Right lobe of liver (tissue), 6 donors: ENCODE measurements around the gene ORC1. TPM values are rescaled to one million over a fixed set of nuclear protein-coding genes. Genes with fewer than 3 reads are reported as not detected.
"Not testable (repeated sequence)": the region's sequence is repeated elsewhere in the genome, so short reads cannot be mapped to it uniquely, and the experiment has no call there.

Experiments used
- ATAC-seq, 4 donors: fragments of 200-7000 bp; cut with Tn5 transposase; one replicate each; pipeline ENCODE4 v1.9.1; 2020; ENCODE audit warnings: mild to moderate bottlenecking in 4 of 4, moderate library complexity in 4 of 4
- DNase-seq, 3 donors: peaks; one replicate each; pipeline ENCODE4 v3.0.0-alpha.2; 2020
- H3K27ac ChIP-seq, 3 donors: fragments of 200-600 bp; one replicate each; pipeline ENCODE4 v1.8.0; 2022
- H3K27me3 ChIP-seq, 2 donors: fragments of 200-600 bp; one replicate each; pipeline ENCODE4 v1.8.0; 2022
- H3K36me3 ChIP-seq, 4 donors: fragments of 200-600 bp; sonication (generic) in 1 of 4; one replicate each; pipeline versions ENCODE4 v1.5.1 to v1.8.0; 2017 to 2022; ENCODE audit warnings: control low read depth in 1 of 4
- H3K4me1 ChIP-seq, 4 donors: fragments of 200-600 bp; sonication (generic) in 1 of 4; one replicate each; pipeline versions ENCODE4 v1.5.1 to v1.8.0; 2017 to 2022; ENCODE audit warnings: control low read depth in 1 of 4
- H3K4me3 ChIP-seq, 3 donors: fragments of 200-600 bp; one replicate each; pipeline ENCODE4 v1.8.0; 2022
- H3K9me3 ChIP-seq, 4 donors: fragments of 200-600 bp; sonication (generic) in 1 of 4; one replicate each; pipeline versions ENCODE4 v1.5.1 to v1.8.0; 2017 to 2022; ENCODE audit warnings: control low read depth in 1 of 4
- POLR2A ChIP-seq: fragments of 450-650 bp; IDR thresholded peaks from one replicate; pipeline ENCODE4 v1.6.1; 2017; ENCODE audit warnings: antibody characterized with exemption, mild to moderate bottlenecking
- WGBS: methylation state at CpG from one replicate; pipeline ENCODE4 v1.1.6; 2018; ENCODE audit warnings: low coverage, low lambda C conversion rate; ENCODE audit not compliant: insufficient coverage; ENCODE audit errors: missing lambda C conversion rate; 5-methylcytosine and 5-hydroxymethylcytosine counted together
- intact Hi-C, 2 donors: fragments of 100-400 bp; cut with DNase I; formaldehyde crosslinking; loops; one replicate each; pipeline versions ENCODE4 v1.11.2 to v1.14.1; 2022
- total RNA-seq, 6 experiments: library from RNA; depleted of rRNA in 2 of 6; stranded (reverse); fragments of >200 nt in 2 of 6; fragmentation: NEBNext Ultra II Directional in 3 of 6; extraction: Animal tissue kit (Norgen Biotek cat#: 25700) in 3 of 6; gene quantifications; one replicate each; pipeline versions ENCODE4 v1.1.0 to v1.2.4, GENCODE V29; 2016 to 2023
- TF ChIP-seq, protein P1 (sequence below), 4 donors: fragments of 200-600 bp in 3 of 4; fragments of 450-650 bp in 1 of 4; IDR thresholded peaks; one replicate each; pipeline versions ENCODE4 v1.5.1 to v1.8.0; 2016 to 2022; ENCODE audit warnings: antibody characterized with exemption in 4 of 4, mild to moderate bottlenecking in 2 of 4
- donor health status: DM: no; HTN: yes; CAD: no.
- donor health status: DM: no; HTN: no; CAD: no.
- donor health status: DM: no; HTN: no; CAD: no.
- donor health status: DM: no; HTN: yes; CAD: no.
- donor health status: DM: no; HTN: yes; CAD: no.

ORC1 gene
- total RNA-seq, 6 experiments from 2014 or later: 0.11 to 4.0 (median 0.45) TPM

DNA sequence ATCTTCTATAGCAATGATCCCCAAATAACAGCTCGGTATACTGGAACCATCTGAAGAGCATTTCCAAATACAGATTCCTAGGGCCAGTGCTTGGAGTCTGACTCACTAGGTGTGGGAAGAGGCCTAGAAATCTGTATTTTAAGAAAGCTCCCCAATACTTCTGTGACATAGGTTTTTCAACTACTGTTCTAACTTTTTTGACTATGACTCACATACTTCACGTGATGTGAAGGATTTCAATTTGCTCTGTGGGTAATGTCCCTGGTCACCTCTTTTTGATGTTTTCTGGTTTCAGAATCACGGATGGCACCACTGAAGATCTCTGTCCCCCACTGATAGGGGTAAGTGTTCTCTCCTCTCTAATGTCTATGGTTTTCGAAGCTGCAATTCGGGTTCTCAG, 11.0 kb downstream of the ORC1 start:
- Histone ChIP-seq H3K9me3 (no peaks in the 10 kb centered on the region), H3K4me1 (no peaks in the 10 kb centered on the region), H3K36me3 (no peaks in the 10 kb centered on the region), H3K27me3 (no peaks in the 10 kb centered on the region), H3K4me3 (no peak overlapping the region), H3K27ac (no peak overlapping the region)
- WGBS: 96% methylated on average over 5 of the region's 5 CpGs
- TF ChIP-seq, protein P1, sequence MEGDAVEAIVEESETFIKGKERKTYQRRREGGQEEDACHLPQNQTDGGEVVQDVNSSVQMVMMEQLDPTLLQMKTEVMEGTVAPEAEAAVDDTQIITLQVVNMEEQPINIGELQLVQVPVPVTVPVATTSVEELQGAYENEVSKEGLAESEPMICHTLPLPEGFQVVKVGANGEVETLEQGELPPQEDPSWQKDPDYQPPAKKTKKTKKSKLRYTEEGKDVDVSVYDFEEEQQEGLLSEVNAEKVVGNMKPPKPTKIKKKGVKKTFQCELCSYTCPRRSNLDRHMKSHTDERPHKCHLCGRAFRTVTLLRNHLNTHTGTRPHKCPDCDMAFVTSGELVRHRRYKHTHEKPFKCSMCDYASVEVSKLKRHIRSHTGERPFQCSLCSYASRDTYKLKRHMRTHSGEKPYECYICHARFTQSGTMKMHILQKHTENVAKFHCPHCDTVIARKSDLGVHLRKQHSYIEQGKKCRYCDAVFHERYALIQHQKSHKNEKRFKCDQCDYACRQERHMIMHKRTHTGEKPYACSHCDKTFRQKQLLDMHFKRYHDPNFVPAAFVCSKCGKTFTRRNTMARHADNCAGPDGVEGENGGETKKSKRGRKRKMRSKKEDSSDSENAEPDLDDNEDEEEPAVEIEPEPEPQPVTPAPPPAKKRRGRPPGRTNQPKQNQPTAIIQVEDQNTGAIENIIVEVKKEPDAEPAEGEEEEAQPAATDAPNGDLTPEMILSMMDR (IDR thresholded peaks at IDR 0.05): no peak
- no peak for DNase-seq
- no peak for ATAC-seq
- intact Hi-C loops: no loop called here

DNA sequence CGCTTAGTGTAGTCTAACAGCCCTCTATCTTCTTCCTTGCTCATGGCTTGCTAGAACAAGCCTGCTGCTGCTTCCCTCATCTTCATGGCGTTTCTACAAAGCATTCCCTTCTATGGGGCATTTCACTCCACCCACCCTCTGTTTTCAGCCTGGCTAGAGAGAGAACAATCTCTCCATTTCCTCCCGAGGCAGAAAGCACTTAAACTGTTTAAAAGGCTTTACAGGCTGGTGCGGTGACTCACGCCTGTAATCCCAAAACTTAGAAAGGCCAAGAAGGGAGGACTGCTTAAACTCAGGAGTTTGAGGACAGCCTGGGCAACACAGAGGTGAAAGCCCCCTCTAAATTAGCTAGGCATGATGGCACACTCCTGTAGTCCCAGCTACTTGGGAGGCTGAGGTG, 17.8 kb downstream of the ORC1 start:
- no peaks in the 10 kb centered on the region for H3K4me1 ChIP-seq
- DNase-seq: no peak
- WGBS: 89% methylated on average over 5 of the region's 5 CpGs
- intact Hi-C loops: no loop called here
- no peak for ATAC-seq
- H3K9me3 ChIP-seq: no peaks in the 10 kb centered on the region
- TF ChIP-seq, protein P1 (IDR thresholded peaks at IDR 0.05): no peak
- no peak for TF ChIP-seq POLR2A
- H3K27me3 ChIP-seq: no peaks in the 10 kb centered on the region
- H3K4me3 ChIP-seq: no peak overlapping the region
- H3K27ac ChIP-seq: no peak overlapping the region
- no peaks in the 10 kb centered on the region for H3K36me3 ChIP-seq

GRCh38 chr1:52385376-52385775, 18.8 kb downstream of the ORC1 start:
- H3K27me3 ChIP-seq: no peaks in the 10 kb centered on the region
- TF ChIP-seq, protein P1 (IDR thresholded peaks at IDR 0.05): no peak
- no peak for TF ChIP-seq POLR2A
- no peak overlapping the region for H3K27ac ChIP-seq
- H3K4me3 ChIP-seq: no peak overlapping the region
- intact Hi-C loops: no loop called here
- H3K4me1 ChIP-seq: no peaks in the 10 kb centered on the region
- WGBS: 96% methylated on average over 3 of the region's 3 CpGs
- no peaks in the 10 kb centered on the region for H3K36me3 ChIP-seq
- ATAC-seq (no peak), DNase-seq (no peak)
- H3K9me3 ChIP-seq: no peaks in the 10 kb centered on the region

- no CpG with 5 or more reads among the region's 1 CpG for WGBS
- H3K9me3 ChIP-seq, intact Hi-C loops, H3K4me1 ChIP-seq, H3K36me3 ChIP-seq, H3K27ac ChIP-seq, H3K4me3 ChIP-seq, ATAC-seq, H3K27me3 ChIP-seq, DNase-seq: not testable (repeated sequence)
These were observed 34.4 kb downstream of the ORC1 start for GRCh38 chr1:52369851-52370250.

DNA sequence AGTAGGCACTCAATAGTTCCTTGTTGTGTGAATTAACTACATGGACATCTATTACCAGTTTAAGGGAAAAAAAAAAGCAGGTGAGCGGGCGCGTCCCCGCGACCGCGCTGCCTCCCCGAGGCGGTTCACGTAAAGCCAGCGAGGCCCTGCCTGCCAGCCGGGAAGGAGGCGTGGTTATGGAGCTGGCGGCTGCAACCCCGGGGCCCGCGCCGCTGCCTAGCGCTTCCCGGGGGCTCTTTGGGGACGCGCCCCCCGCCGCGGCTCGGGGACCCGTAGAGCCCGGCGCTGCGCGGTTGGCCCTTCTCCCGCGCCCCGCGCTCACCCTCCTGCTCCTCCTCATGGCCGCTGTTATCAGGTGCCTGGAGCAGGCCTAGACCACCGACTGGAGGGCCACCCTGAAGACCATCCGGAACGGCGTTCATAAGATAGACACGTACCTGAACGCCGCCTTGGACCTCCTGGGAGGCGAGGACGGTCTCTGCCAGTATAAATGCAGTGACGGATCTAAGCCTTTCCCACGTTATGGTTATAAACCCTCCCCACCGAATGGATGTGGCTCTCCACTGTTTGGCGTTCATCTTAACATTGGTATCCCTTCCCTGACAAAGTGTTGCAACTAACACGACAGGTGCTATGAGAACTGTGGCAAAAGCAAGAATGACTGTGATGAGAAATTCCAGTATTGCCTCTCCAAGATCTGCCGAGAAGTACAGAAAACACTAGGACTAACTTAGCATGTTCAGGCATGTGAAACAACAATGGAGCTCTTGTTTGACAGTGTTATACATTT, 35.6 kb downstream of the ORC1 start:
- Histone ChIP-seq H3K4me1 (peaks cover 0 to 6% (median 2%) of the 10 kb centered on the region in 4 donors), H3K27ac (no peak overlapping the region), H3K36me3 (peaks cover 0 to 4% (median 0%) of the 10 kb centered on the region in 4 donors), H3K9me3 (no peaks in the 10 kb centered on the region), H3K27me3 (no peaks in the 10 kb centered on the region), H3K4me3 (peak overlapping the region; percentile 52 to 72 (median 52))
- intact Hi-C loops: no loop called here
- TF ChIP-seq, protein P1 (IDR thresholded peaks at IDR 0.05): peak in 3 of 4 donors; percentile 14 to 38 (median 21)
- TF ChIP-seq POLR2A: no peak
- DNase-seq (peak; percentile 77 to 82 (median 78)), ATAC-seq (peak; percentile 34 to 46 (median 38))
- WGBS: 8% methylated on average over 34 of the region's 51 CpGs
